DND-41 (cell line): ENCODE measurements around the gene PILRA.

Experiments
- EZH2 ChIP-seq: IDR thresholded peaks from 3 replicates; pipeline ENCODE4 v1.6.1; 2012; ENCODE audit warnings: borderline replicate concordance, low read depth, mild to moderate bottlenecking, moderate library complexity, low read length, inconsistent platforms; ENCODE audit not compliant: severe bottlenecking
- TF ChIP-seq, protein P1 (sequence below): IDR thresholded peaks from 2 replicates; pipeline ENCODE4 v1.5.1; 2012; ENCODE audit warnings: borderline replicate concordance, low read length, moderate library complexity, mild to moderate bottlenecking; ENCODE audit not compliant: poor library complexity, severe bottlenecking; ENCODE audit errors: extremely low read depth

DNA sequence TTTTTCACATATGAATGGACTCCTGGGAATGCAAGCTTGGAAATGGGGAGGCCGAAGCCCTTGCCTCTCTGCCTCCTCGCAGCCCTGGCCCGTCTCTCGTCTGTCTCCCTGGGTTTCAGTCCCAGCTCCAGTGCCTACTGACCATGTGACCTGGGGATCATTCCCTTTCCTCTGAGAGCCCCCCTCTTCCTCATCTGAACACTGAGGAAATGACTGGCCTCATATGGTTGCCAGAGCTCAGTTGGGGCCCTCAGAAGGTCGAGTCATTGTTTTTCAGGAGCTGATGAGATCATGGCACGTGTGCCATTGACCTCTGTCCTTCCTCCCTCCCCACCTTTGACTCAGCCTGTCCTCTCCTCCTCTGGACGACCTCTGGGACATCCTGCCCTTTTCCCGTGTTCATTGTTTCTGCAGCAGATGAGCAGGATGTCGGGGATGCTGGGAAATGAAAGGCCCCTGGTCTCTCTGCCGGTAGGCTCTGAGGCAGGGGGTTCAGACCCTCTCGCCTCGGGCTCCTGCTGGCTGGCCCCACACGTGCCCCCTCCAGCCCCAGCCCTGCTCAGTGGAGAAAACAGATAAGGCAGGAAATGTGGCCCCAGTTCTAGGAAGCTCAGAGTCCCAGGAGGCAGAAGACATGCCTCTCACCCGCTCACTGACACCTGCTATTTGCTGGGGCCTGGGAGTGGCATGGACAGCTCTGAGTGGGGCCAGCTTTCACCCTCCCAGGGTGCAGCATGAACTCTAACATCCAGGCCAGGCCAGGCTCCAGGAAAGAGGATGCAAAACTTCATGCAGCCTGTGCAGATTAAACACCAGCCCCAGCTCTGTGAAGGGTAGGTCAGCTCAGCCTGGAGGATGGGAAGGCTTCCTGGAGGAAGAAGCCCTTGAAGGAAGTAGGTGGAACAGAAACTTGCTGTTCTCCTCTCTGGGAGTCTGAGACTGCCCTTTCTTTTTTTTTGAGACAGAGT lies 71.3 kb downstream of the PILRA start:
- TF ChIP-seq, protein P1, sequence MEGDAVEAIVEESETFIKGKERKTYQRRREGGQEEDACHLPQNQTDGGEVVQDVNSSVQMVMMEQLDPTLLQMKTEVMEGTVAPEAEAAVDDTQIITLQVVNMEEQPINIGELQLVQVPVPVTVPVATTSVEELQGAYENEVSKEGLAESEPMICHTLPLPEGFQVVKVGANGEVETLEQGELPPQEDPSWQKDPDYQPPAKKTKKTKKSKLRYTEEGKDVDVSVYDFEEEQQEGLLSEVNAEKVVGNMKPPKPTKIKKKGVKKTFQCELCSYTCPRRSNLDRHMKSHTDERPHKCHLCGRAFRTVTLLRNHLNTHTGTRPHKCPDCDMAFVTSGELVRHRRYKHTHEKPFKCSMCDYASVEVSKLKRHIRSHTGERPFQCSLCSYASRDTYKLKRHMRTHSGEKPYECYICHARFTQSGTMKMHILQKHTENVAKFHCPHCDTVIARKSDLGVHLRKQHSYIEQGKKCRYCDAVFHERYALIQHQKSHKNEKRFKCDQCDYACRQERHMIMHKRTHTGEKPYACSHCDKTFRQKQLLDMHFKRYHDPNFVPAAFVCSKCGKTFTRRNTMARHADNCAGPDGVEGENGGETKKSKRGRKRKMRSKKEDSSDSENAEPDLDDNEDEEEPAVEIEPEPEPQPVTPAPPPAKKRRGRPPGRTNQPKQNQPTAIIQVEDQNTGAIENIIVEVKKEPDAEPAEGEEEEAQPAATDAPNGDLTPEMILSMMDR = no peak
- no peak for TF ChIP-seq EZH2
